NCI-H82 treated with DMSO at 0.1 percent for 48 hours (cell line): ENCODE measurements around the gene GBGT1.

ENCODE experiments used
- DNase-seq: peaks from one replicate; lab custom pipeline; 2025; ENCODE audit not compliant: unreplicated experiment; lab: John Stamatoyannopoulos, UW

GBGT1 gene

DNA sequence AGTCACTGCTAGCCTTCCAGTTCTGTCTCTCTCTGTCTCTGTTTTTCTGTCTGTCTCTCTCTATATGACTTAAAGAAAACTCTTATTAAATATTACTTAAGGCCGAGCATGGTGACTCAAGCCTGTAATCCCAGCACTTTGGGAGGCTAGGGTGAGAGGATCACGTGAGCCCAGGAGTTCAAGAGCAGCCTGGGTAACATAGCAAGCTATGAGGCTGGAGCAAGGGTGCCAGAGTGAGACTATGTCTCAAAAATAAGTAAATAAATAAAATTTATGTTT is 1.7 kb upstream of the GBGT1 start:
- DNase-seq, result no peak

DNA sequence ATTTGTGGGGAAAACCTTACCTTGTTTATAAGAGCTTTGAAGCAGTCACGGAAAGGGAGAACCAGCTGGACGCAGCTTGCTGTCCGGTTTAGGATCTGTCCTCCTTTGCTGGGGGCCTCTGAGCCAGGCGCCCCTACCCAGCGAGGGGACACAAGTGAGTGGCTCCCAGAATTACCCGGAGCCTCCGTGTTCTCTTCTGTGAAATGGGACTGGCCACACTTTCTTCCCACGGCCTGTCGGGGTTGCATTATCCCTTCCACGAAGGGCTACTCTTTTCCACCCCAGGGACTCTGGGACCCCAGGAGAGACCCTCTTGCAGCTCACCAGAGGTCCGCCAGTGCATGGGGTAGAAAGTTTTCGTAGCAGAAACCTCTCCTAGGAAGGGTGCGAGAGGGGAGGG is 477 bp upstream of the GBGT1 start:
- no peak for DNase-seq

DNA sequence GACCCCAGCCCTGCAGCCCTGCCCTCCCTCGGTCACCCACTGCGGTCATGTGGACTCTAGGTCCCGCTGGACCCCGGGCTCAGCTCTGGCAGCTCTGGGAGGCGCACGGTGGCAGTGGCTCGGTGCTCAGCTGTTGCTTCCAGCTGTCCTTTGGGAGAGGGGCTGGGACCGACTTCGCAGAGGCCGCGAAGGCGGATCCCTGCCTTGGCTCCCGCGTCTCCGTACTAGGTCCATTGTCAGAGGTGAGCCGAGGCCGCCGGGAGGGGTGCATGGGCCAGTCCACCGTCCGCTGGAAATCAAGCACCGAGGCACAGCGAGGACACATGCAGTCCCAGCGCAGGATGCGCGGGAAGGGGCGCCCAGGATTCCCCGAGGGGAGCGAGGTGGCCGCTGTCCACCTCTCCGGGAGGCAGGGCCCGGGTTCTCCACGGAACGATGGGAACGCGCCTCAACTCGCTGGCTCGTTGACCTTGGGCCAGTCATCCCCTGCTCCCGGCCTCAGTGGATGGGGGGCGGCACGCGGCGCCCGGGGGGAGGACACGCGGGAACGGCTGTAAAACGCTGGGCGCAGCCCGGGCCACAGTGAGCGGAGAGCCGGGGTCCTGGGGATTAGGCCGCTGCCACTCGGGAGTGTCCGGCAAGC is 732 bp downstream of the GBGT1 start:
- DNase-seq, result no peak

DNA sequence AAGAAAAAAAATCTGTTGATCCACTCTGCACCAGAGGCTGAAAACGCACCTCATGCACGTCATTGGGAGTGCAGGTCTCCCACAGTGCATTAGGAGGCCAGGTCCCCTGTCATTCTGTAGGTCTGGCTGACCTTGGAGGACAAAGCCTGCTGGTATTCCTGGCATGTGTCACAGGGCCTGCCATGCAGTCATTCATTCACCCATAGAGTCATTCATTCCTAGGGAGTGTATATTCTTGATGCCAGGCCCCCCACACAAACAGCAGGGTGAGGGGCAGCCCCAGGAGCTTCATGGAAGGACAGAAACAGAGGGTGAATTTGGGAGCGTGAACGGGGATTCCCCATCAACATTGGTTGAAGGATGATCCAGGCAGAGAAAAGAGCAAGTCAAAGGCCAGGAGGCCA is 2.2 kb downstream of the GBGT1 start:
- DNase-seq, result no peak

DNA sequence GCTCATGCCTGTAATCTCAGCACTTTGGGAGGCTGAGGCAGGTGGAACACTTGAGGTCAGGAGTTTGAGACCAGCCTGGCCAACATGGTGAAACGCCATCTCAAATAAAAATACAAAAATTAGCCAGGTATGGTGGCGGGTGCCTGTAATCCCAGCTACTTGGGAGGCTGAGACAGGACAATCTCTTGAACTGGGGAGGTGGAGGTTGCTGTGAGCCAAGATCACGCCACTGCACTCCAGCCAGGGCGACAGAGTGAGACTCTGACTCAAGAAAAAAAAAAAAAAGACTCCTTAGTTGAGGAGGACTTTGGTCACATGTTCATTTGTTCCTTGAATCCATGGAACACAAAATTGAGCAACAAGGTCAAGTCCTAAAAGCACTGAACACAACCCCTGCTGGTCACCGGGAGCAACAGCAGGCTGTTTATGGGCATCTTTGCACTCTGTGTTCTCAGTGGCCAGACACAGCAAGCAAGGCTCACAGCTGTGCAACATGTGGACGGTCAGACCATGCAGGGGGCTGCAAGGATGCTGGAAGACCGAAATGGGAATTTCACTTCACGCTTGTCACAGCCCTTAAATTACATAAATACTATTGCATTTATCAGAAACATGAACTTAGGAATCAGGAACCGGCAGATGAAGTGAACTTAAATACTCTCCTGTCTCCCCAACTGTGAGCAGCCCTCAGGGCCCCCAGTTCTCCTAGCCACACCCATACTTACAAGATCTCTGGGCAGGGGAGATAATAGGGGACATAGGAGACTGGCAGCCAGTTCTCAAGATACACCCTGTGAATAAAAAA is 2.8 kb downstream of the GBGT1 start:
- no peak for DNase-seq

DNA sequence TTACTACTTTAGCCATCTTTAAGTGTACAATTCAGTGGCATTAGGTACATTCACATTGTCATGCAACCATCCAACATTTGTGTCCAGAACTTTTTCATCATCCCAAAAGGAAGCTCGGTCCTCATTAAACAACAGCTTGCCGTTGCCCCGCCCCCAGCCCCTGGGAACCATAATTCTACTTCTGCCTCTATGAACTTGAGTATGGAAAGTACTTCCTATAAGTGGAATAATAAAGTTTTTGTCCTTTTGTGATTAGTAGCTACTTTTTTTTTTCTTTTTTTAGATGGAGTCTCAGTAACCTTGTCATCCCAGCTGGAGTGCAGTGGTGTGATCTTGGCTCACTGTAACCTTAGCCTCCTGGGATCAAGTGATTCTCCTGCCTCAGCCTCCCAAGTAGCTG is 5.0 kb downstream of the GBGT1 start:
- DNase-seq, result no peak

DNA sequence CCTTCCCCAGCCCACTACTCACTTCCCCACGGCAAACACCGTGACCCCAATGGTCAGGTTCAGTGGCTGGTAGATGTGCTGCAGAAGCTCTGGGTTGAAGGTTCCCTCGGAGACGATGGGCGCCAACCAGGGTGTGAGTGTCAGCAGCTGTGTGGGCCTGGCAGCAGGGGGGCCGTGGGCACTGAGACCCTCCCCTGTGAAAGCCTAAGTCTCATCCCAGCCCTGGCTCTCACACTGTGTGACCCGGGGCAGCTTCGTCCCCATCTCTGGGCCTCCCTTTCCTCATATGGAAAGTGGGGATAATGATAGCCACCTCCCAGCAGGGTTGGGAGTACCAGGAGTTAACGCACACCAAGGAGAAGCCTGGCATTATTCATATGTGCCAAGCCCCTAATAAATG is 8.6 kb downstream of the GBGT1 start:
- no peak for DNase-seq

DNA sequence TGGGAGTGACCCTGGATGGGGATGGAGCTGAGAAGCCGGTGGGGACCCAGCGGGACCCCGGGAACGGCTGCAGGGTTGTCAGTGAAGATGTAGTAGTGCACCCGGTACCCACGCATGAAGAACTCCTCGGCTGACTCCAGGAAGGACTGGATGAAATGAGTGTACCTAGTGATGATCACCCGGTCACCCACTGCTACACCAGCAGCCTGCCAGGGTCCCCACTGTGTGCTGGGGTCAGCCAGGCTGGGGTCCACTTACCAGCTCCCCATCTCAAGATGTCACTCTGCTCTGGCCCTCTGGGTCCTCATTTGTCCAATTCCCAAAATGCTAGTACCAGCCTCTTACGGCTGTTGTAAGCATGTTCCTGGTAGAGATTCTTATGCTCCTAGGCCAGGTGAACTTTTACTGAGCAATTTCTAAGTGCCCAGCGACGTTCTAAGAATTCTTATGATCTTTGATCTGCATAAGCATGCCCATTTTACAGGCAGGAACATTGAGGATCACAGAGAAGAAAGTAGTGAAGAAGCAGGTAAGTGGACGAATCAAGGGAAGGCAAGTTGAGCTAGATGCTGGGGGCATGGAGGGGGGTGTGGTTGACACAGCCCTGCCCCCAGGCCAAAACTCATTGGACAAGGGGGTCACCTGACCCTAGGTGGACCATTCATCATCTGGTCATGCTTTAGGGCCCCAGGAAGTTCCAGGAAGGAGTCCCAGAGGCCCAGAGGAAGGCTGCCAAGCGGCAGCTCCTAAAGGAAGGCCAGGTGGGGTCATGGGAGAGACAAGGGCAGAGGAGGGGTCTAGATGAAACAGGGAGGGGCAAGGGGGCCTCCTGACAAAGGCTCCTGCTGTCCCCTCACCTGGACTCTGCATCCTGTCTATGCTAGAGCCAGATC is 9.4 kb downstream of the GBGT1 start:
- no peak for DNase-seq

DNA sequence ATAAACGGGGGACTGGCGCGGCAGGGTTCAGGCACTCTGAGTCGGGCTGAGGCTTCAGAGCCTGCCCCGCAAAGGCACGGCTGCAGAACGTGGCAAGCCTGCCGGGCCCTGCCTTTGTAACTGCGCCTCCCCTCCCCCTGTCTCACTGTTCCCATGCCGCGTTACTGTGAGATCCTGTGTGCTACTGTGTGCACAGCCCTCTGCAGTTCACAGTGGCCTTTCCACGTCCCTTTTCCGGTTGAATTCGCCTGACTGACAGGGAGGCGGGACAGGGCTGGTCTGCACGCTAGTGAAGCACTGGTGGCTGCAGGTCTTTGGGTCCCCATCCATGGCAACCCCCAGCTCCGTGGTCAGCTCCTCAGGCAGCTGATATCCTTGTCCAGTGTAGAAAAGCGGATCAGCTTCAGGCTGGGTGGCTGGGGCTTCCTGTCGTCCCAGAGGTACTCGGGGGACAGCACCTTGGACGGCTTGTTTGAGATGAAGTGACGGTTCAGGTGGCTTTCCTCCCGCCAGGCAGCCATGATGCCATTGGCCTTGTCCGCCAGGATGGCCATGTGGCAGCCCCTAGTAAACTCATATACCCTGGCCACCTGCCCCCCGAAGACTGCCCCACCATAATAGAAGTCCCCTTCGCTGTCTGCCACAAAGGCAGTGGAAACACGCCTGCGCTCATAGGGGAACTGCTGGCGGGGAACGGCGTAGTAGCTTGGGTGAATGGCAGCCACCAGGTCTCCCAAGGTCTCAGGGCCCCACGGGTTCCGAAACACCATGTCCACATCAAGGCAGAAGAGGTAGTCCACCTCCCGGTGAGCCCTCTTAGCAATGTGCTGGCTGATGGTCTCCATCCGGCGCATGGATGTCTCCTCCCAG is 10.3 kb downstream of the GBGT1 start:
- DNase-seq, result no peak

DNA sequence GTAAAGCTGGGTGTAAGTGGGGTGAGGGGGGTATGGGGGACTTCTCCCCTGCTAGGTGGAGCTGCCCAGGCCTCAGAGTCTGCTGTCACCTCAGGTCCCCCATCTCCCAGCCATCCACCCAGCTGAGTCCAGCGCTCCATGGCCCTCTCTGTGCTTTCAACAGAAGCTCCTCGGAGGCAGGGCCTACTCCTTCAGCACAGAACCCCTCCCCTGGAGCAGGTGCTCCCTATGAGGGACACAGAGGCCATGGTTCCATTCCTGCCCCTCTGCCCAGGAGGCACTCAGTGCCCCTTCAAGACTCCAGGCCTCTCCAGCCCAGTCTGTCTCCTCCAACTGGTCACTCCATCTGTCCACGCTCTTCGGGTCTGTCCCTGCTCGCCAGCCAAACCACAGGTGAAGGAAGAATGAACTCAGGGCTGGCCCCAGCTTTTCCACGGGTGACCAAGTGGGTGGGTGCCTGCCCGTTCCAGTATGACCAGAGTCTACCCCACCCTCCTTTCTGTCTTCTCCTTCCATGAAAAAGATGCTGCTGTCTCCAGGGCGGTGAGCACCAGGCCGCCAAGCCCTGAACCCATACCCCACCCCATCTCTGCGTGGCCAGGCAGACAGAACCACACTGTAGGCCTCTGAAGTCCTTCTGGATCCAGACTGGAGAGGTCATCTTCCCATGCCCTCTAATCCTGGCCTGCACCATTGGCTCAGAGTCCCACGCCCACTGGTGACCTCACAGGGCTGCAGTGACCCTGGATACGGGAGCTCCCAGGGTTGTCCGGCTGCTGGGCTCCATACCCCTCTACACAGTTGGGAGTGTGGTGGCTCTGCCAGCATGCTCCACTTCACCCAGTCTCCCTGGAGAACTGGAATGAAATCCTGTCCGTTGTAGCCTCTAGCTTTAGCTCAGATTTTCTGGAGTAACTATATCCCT is 11.9 kb downstream of the GBGT1 start:
- no peak for DNase-seq

DNA sequence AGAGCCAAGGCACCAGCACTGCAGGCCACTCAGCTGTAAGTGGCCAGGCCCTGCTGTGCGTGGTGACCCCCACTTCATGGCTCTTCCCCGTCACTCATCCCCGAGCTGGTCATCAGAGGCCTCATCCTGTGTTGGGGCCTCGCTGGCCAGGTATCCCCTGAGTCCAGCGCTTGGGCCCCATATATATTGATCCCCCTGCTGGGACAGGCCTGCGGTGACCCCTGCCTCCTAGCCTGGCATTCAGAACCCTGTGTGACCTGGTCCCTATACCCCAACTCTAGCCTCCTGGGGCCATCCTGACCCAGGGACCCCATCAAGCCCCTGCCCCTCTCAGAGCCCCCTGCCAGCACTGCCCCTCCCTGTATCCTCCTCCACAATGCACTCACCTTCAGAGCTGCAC is 12.7 kb downstream of the GBGT1 start:
- no peak for DNase-seq

DNA sequence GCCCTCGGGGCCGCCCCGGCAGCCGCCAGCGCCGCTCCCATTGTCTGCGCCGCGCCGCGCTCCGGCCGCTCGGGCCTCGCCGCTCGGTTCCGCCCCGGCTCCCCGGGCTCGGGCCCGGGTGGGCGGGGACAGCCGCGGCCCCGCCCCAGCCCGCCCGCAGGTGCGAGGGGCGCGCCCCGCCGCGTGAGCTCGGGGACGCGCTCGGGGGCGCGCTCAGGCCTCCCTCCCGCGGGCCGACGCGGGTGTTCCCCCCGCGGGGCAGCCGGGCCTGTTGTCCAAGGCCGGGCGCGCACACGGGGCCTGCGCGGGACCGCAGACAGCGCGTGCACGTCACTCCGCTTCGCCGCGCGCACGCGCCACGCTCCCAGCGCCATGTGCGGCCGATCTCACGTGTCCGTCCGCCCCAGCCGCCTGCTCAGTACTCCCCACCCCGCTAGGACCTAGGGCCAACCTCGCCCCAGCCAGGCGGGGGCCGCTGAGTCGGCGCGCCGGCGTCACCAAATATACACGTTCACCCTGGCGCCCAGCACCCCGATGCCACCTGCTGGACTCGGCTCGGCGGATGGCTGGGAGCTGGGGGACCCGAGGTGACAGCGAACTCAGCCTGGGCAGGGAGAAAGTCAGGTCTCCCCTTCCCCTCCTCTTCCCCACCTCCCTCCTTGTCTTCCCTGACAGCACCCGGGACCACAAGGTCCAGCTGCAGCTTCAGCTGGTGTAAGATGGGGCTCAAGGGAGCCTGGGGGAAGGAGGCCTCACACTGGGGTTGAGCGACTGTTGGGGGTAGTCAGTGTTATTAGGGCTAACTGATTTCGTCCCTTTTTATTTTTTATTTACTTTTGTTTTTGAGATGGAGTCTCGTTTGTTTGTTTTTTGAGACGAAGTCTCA is 14.3 kb downstream of the GBGT1 start:
- peak; percentile 38 for DNase-seq

DNA sequence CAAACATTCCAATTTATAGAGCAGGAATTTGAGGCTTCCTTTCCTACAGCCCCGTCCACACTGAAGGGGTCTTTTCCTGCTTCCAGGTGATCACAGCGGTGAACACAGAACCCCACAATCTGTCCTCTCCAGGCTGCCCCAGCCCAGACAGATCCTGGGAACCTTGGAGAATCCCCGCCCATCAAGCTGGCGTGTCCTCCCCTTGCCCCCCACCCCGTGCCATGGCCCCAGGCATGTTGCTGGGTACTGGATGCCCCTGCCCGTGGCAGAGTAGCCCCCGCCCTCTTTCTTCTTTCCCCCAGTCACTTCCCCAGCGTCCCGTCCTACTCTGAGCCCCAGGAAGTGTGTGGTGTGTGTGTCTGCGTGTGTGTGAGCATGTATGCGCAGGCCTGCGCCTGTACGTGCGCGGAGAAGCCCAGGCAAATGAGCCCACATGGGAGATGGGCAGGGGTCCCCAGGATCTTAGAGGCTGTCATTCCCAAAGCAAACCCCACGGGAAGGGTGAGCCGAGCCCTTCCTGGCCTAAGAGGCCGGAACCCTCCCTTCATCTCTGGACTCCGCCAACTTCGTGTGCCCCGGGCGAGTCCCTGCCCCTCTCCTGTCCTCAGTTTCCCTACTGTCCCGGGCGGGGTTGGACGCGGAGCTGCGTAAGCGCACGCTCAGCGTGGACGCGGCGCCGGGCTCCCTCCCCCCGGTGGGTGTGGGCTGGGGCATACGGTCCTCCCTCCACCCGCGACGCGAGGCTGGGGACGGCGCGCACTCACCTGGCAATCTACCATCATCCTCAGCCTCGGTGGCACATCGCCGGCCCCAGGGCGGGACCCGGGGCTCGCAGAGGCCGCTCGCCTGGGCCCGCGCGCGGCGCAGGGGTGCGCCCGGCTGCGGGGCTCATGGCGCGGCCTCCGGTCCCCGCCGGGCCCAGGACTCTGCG is 15.2 kb downstream of the GBGT1 start:
- no peak for DNase-seq

DNA sequence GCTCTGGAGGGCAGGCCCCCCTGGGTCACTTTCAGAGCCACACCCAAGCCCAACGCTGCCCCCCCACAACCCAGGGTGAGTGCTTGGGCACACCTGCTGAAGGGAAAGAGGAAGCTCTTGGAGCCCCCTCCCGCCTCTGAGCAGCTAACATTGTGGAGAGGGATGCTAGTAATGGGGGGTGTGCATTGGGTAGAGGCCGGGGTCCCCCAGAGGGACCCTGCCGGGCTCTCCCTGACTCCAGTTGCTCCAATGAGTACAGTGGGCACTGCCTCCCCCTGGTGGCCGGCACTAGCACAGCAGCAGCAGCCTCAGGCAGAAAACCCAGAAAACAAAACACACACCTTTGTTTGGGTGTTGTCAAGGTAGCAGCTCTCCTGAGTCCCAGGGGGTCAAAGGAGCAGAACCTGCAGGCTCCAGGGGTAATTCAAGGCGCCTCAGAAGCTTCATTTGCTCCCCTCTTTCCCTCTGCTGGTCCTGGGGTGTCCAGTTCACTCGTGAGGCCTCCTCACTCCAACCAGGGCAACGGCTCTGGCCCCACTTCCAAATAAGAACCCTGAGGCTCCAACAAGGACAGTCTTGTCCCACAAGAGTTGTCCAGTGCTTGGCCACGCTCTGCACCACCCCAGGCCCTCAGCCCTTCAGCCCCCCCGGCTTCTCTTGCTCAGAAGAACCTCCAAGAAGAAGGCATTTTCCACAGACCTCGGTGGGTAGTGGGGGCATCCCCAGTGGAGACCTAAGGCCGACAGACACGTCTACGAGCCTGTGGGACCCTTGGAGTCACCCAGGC is 16.1 kb downstream of the GBGT1 start:
- DNase-seq, result peak; percentile 30

DNA sequence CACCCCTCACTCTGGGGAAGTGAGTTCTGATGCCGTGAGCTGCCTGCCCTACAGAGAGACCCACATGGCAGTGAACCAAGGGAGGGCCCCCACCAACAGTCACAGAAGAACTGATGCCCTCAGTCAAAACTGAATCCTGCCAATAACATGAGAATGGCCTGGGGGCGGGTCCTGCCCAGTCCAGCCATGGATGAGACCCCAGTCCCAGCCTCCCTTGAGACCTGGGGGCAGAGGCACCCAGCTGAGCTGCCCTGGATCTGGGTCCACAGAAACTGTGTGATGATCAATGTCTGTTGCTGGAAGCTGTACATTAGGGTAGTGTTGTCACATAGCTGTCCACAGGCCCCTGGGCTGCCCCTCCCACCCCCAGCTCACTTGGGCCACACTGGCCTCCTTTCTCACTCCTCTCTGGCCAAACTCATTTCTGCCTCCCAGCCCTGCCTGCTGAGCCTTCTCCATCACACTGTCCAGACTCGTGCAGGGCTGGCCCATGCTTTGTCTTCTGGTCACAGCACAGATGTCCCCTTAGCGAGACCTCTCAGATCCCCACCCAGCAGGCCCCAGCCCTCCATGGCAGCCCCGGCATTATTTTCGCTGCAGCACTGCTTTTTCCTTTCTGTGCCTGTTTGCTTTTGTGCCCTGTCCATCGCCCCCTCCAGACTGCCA is 16.8 kb downstream of the GBGT1 start:
- DNase-seq, result no peak
